Islet of Langerhans (tissue), 1 donor: ENCODE results near the gene GLRX.

ENCODE experiments used
- FAIRE-seq: peaks from one replicate; lab custom pipeline; 2011; peaks lifted over from hg19 to GRCh38; lab: Jason Lieb, UNC

GLRX gene

DNA sequence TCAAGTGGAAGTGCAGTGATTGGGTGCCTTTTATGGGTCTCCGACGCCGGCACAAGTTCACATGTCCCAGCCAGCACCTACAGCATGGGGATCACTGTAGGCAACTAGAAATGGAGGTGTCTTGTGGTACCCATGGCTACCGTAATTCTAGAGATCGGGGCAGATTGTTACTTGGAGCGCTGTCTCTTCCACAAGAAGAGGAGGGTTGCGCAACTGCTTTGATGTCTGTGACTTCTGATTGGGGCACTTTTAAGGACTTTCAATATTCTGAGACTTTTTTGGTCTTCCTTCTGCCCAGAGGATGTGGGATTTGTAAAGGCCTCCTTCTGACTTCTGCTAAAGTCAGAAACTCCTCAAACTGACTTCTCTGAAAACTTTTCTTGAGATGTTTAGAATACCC, 41.9 kb downstream of the GLRX start:
- FAIRE-seq = no peak

DNA sequence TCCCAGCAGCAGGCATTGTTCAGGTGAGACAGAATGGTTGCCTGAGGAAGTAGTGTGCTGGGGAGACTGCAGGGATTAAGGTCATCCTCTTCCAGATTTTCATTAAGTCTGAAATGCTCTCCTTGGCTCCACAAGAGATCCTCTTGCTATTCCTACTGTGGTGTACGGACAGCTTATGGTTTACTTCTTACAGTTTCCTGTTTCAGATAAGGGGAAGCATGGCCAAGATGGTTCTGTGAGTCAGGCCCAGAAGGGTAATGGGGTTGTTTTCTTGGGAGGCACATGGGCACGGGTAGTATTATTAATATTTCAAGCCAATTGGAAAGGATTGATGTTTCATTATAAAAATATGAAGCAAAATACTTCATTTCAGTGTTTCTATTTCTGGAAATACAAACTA, 42.9 kb downstream of the GLRX start:
- FAIRE-seq = no peak

DNA sequence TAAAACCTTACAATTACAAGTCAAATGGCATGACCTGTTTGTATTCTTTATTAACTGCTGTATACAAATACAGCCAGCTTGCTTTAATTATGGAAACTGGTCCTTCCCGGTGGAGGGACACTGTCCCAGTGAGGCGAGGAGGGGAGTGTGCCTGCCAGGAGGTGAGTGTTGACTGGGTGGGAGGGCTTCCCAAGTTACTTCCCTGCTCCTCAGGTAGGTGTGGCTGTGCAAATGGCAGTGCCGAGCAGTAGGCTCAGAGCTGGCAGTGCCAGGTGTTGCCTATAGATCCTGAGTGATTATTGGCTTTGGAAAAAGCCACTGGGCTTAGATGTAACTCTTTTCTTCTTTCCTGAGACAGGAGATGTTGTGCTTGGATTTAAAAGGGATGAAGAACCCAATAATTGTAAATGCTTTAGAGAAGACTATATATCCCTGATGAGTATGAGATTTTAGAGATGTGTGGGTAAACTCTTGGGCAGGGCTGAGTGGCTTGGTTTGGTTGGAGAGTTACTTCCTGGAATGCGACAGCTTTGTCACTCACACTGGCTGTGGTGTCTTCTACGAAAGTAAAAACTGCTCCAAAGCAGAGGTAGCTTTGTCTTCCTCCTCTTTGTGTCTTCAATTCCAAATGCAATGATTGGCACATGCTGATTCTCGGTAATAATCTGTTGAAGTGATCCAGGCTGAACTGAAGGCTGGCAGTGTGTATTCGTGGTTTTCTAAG, 43.7 kb downstream of the GLRX start:
- FAIRE-seq = no peak

DNA sequence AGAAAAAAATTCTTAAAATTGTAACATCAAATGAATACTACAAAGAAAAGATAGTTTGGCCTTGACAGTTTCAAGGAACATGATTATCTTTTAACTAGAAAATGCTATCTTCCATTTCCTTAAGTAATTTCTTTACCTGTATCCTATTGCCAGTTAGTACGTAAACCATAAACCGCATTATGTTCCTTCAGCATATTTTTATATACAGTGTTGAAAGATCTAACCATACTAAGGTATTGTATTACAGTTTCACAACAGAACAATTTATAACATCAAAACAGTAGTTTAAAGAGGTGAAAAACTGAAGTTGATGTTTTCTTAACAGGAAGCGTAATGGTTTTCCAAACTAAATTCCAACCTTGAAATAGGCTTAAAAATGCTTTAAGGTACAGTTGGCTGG, 45.1 kb downstream of the GLRX start:
- no peak for FAIRE-seq

DNA sequence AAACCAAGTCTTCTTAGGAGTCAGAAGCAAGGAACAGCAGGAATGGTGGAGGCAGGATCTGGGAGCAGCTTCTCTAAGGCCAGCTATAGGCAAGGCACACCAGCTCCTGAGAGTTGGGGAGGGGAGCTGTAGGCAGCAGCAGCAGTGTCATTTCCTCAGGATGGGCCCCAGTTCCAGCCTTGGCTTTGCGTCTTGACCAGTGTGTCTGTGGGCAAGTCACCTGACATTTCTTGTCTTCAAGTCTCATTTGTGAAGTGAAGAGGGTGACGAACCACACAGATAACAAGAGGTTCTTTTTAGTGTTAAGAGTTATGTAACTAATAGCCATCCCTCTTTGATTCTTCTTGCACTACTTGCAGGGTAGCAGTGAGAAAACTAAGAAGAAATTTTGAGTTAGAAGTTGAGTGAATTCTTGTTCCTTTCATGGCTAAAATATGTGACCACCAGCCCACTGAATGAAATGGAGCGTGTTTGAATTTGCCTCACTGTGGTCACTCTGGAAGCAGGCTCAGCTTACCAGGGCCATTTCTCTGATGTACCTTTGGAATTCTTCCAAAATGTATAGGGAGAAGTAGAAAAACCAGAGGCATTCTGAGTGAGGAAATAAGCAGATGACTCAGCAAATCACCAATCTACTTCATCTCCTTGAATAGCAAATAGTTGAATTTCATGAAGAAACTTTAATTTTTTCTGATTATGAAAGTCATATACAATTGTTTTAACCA, 49.0 kb downstream of the GLRX start:
- FAIRE-seq = no peak

DNA sequence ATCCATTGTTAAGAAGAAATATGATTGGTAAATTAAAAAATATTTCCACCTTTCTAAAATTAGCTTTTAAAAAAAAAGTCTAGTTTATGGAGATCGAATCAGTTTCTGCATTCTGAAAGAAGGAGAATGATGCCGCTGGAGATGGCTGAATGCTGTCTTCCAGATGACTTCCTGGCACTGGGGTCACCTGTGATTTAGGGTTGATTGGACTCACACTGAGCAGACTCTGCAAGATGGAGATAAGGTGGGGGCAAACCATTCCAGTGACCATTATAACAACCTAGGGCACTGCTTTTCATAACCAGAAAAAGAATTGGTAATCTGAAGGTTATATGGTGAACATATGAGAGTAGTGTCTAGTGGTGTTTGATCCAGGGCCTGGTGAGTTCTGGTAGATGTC, 50.6 kb downstream of the GLRX start:
- no peak for FAIRE-seq

DNA sequence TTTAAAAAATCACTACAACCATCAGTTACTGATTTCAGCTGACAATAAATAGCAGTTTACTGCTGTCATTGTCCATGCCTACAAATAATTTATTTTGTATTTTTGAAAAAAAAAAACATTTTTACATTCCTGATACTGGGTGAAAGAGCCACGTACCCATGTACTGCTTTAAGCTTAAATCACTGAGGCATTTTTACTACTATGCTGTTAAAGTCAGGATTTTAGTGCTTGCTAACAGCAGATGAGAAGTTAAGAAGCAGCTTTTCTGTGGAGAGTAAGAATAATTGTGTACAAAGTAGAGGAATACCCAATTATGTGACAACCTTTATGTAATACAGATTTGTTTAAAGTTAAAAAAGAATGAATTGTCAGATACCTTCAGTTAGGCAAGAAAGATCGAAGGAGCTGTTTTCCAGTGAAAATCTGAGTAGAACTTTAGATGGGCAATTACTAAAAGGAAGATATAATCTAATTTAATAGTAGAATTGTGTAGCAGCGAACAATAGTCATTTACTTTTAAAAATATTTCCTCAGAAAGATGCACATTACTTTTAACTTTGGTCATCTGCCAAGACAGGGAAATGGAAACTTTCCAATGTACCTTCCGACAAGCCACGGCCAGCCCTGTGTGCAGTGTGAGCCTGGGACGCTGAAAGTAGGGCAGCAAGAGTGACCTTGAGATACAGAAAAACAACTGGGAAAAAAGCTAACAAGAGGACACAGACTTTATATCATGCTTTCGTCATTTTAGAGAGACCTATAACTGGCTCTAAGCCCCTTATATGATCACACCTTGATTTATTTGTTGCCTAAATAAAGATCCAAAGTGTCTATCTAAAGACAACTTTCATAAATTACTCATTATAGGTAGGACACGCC, 51.5 kb downstream of the GLRX start:
- peak; percentile 88 for FAIRE-seq

DNA sequence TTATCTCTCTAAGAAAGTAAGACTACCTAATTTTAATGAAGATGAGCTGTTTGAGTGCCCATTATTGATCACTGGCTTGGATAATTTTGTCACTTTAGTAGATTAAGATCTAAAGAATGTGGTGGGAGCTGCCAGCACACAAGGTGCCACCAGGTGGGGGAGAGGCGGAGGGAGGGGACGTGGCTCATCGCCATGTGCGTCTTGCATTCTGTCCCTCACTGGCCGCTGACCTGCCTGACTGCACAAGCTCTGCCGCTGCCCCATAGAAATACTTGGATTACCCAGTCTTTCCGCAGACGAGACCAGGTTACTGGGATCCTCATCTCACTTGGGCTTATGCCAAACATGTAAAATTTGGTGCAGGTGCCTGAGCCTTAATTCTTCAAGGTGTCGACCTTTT, 53.8 kb downstream of the GLRX start:
- no peak for FAIRE-seq

DNA sequence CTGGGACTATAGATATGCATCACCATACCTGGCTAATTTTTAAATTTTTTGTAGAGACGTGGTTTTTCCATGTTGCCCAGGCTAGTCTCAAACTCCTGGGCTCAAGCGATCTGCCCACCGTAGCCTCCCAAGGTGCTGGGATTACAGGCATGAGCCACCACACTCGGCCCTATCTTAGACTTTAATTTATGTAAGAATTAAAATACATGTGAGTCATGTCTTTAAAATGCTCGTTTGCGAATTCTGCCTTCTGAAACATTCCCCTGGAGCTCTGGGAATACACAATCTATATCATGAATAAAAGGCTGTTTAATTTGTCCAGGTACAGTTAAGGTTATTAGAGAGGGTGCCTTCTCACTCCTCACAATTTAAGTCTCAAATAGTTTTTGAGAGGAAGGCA, 58.6 kb downstream of the GLRX start:
- FAIRE-seq = no peak
